Measurements from ENCODE around the gene GGNBP2.

Gene GGNBP2

GRCh38 chr17:36594626-36595401 lies 50.1 kb downstream of the GGNBP2 start:
- H3K4me3 ChIP-seq (ENCODE audit: low read length): no peak overlapping the region
- TF ChIP-seq, protein P1, sequence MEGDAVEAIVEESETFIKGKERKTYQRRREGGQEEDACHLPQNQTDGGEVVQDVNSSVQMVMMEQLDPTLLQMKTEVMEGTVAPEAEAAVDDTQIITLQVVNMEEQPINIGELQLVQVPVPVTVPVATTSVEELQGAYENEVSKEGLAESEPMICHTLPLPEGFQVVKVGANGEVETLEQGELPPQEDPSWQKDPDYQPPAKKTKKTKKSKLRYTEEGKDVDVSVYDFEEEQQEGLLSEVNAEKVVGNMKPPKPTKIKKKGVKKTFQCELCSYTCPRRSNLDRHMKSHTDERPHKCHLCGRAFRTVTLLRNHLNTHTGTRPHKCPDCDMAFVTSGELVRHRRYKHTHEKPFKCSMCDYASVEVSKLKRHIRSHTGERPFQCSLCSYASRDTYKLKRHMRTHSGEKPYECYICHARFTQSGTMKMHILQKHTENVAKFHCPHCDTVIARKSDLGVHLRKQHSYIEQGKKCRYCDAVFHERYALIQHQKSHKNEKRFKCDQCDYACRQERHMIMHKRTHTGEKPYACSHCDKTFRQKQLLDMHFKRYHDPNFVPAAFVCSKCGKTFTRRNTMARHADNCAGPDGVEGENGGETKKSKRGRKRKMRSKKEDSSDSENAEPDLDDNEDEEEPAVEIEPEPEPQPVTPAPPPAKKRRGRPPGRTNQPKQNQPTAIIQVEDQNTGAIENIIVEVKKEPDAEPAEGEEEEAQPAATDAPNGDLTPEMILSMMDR (conservative IDR thresholded peaks at IDR 0.05; ENCODE audit: low read depth, low read length): no peak
- DNase-seq (ENCODE audit: low read depth): no peak

DNA sequence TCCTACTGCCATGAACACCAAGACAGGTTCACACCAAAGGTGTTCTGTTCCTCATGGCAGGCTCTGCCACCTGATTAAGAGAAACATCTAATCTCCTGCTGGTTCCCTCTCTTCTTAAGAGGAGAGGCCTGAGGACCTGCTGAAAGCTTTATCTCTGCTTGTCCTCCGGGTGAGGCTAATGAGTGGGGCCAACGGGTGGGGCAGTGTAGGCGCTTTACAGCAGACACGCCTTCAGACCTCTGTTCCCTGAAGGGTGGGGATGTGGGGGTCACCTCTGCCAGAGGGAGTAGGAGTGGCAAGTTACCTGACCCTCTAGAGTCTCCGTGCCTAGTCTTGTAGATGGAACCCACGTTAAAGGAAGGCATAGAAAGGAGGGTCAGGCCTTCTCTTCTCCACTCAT lies 52.5 kb downstream of the GGNBP2 start:
- H3K4me3 ChIP-seq (ENCODE audit: low read length): no peak overlapping the region
- TF ChIP-seq, protein P1 (conservative IDR thresholded peaks at IDR 0.05; ENCODE audit: low read depth, low read length): no peak
- no peak for DNase-seq (ENCODE audit: low read depth)

GRCh38 chr17:36597866-36598777 lies 53.4 kb downstream of the GGNBP2 start:
- DNase-seq (ENCODE audit: low read depth): no peak
- TF ChIP-seq, protein P1 (conservative IDR thresholded peaks at IDR 0.05; ENCODE audit: low read depth, low read length): no peak
- no peak overlapping the region for H3K4me3 ChIP-seq (ENCODE audit: low read length)

GRCh38 chr17:36598951-36599401 lies 54.3 kb downstream of the GGNBP2 start:
- no peak for DNase-seq (ENCODE audit: low read depth)
- TF ChIP-seq, protein P1 (conservative IDR thresholded peaks at IDR 0.05; ENCODE audit: low read depth, low read length): no peak
- H3K4me3 ChIP-seq (ENCODE audit: low read length): no peak overlapping the region

GRCh38 chr17:36599546-36600250 lies 55.0 kb downstream of the GGNBP2 start:
- TF ChIP-seq, protein P1 (conservative IDR thresholded peaks at IDR 0.05; ENCODE audit: low read depth, low read length): no peak
- H3K4me3 ChIP-seq (ENCODE audit: low read length): no peak overlapping the region
- DNase-seq (ENCODE audit: low read depth): no peak

DNA sequence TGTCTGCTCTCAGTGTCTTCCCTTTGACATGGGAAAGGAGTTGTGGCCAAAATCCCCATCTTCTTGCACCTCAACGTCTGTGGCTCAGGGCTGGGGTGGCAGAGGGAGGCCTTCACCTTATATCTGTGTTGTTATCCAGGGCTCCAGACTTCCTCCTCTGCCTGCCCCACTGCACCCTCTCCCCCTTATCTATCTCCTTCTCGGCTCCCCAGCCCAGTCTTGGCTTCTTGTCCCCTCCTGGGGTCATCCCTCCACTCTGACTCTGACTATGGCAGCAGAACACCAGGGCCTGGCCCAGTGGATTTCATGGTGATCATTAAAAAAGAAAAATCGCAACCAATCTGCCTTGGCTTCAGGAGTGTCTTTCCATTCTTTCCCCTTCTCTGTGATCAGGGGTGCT lies 55.7 kb downstream of the GGNBP2 start:
- TF ChIP-seq, protein P1 (conservative IDR thresholded peaks at IDR 0.05; ENCODE audit: low read depth, low read length): no peak
- no peak for DNase-seq (ENCODE audit: low read depth)
- no peak overlapping the region for H3K4me3 ChIP-seq (ENCODE audit: low read length)
